Right cardiac atrium (tissue), 5 donors: ENCODE results near the gene METTL6. TPM values are rescaled to one million over a fixed set of nuclear protein-coding genes. Genes with fewer than 3 reads are reported as not detected.
A peak's percentile ranks its signal among the peaks of the same experiment; 100 is the strongest.
"Not testable (repeated sequence)": the region's sequence is repeated elsewhere in the genome, so short reads cannot be mapped to it uniquely, and the experiment has no call there.

ENCODE experiments used
- ATAC-seq, 2 donors: fragments of 200-7000 bp; cut with Tn5 transposase; one replicate each; pipeline versions ENCODE4 v1.8.0 to v1.9.1; 2020; ENCODE audit warnings: moderate library complexity in 2 of 2, mild to moderate bottlenecking in 1 of 2
- DNase-seq, 3 donors: peaks; one replicate each; pipeline ENCODE4 v3.0.0-alpha.2; 2020
- H3K27ac ChIP-seq: one replicate; pipeline ENCODE4 v1.5.1; 2013; ENCODE audit warnings: mild to moderate bottlenecking, low read length, control low read depth, moderate library complexity
- H3K27me3 ChIP-seq: one replicate; pipeline ENCODE4 v1.6.1; 2013; ENCODE audit not compliant: control insufficient read depth, insufficient read depth
- H3K4me1 ChIP-seq: one replicate; pipeline ENCODE4 v1.6.1; 2013; ENCODE audit warnings: low read length; ENCODE audit not compliant: control insufficient read depth, insufficient read depth
- H3K4me3 ChIP-seq: one replicate; pipeline ENCODE4 v1.5.1; 2013; ENCODE audit warnings: low read length, control low read depth
- H3K9me3 ChIP-seq: one replicate; pipeline ENCODE4 v1.6.1; 2013; ENCODE audit warnings: low read length; ENCODE audit not compliant: control insufficient read depth
- WGBS: extraction: QIAGEN DNeasy Blood & Tissue Kit; methylation state at CpG from one replicate; pipeline ENCODE4 v1.1.7; 2013; 5-methylcytosine and 5-hydroxymethylcytosine counted together
- intact Hi-C, 4 donors: fragments of 100-400 bp; cut with DNase I; formaldehyde crosslinking; loops; one replicate each; pipeline versions ENCODE4 v1.11.0 to v1.14.0; 2022 to 2023
- polyA plus RNA-seq: library from polyadenylated mRNA; stranded (reverse); fragments of 200-250 nt; gene quantifications from one replicate; pipeline ENCODE4 v1.2.3, GENCODE V29; 2013
- total RNA-seq, 4 donors: library from RNA; stranded (reverse); fragmentation: NEBNext Ultra II Directional; extraction: Animal tissue kit (Norgen Biotek cat#: 25700); gene quantifications; one replicate each; pipeline ENCODE4 v1.2.1, GENCODE V29; 2021
- donor health status: healthy with polysubstance abuse.
- donor health status: DM: no; HTN: yes; CAD: no.
- donor health status: DM: no; HTN: no; CAD: no.
- donor health status: DM: no; HTN: yes; CAD: no; lungs with severe emphysema.
- donor health status: DM: yes; HTN: yes; CAD: no.

Gene METTL6
- total and polyA plus RNA-seq, 5 donors: 8.3 to 11.8 (median 10.4) TPM

DNA sequence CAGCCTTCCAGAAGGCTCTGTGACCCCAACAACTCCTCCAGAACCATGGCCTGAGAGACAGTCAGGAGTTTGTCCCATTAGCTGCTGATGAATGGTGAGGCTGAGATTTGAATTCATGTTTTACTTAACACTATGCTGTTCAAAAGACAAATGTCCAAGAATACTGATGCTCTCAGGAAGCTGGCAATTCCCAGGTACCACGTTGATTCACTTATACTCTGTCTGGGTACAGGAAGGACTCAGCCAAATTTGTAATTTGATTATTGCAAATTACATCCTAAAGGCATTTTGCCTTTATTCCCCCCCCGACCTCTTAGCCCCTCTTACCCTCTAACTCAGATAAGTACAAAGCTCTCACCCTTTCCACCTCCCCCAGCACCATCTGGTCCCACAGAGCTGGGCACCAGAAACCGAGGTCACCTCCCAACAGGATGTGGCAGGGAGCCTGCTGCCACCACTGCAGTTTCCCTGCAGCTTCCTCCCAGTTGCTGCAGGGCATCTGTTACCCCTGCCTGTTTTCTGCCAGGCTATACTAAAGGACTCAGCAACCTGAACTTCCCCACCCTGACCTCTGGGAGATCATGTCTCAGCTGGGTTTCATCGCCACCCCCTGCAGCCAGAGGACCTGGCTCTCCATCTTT lies 33.7 kb upstream of the METTL6 start:
- H3K4me3 ChIP-seq: no peak overlapping the region
- H3K27me3 ChIP-seq: no peaks in the 10 kb centered on the region
- H3K27ac ChIP-seq: no peak overlapping the region
- ATAC-seq (no peak), DNase-seq (no peak)
- intact Hi-C loops: no loop called here
- no peaks in the 10 kb centered on the region for H3K9me3 ChIP-seq
- 62% methylated on average over 4 of the region's 4 CpGs for WGBS
- H3K4me1 ChIP-seq: no peaks in the 10 kb centered on the region

- ATAC-seq: no peak
- 86% methylated on average over 7 of the region's 7 CpGs for WGBS
- DNase-seq: no peak
These were observed 31.0 kb upstream of the METTL6 start for GRCh38 chr3:15458212-15458780.

DNA sequence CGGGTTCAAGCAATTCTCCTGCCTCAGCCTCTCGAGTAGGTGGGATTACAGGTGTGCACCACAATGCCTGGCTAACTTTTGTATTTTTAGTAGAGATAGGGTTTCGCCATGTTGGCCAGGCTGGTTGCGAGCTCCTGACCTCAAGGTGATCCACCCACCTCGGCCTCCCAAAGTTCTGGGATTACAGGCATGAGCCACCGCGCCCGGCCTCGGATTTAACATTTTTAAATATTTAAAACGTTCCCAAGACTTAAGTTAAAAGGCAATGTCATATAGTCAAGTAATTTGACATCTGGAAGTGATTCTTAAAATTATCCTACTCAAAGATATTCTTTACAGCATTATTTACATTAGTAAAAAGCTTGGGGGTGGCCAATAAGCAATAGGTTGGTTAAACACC lies 29.6 kb upstream of the METTL6 start:
- H3K9me3 ChIP-seq, intact Hi-C loops, DNase-seq, H3K4me1 ChIP-seq, H3K27me3 ChIP-seq, H3K4me3 ChIP-seq, H3K27ac ChIP-seq, ATAC-seq: not testable (repeated sequence)
- WGBS: 93% methylated on average over 10 of the region's 10 CpGs

More at GRCh38 chr3:15458212-15458780, 31.0 kb upstream of the METTL6 start:
- no peak overlapping the region for H3K4me3 ChIP-seq
- H3K27ac ChIP-seq: no peak overlapping the region
- intact Hi-C loops: no loop called here
- no peaks in the 10 kb centered on the region for H3K9me3 ChIP-seq
- no peaks in the 10 kb centered on the region for H3K27me3 ChIP-seq
- no peaks in the 10 kb centered on the region for H3K4me1 ChIP-seq

DNA sequence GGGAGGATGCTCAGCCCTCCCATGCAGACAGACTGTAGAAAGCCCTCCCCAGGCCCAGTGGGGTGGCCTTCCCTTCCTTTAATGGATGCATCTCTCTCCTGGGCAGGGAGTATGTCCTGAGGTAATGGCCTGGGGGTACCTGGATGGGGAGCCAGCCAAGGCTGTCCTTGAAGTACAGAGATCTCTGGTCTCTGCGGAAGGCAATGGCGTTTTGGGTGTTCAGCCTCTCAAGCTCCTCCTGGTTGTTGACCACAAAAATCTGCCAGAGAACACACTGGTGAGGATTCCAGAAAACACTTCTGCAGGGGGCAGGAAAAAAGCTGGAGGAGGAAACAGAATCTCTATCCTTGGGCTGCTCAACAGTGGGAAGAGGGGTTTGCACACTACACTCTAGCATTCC lies 29.0 kb upstream of the METTL6 start:
- DNase-seq (no peak), ATAC-seq (no peak)
- intact Hi-C loops: no loop called here
- 95% methylated on average over 2 of the region's 2 CpGs for WGBS
- Histone ChIP-seq H3K27ac (no peak overlapping the region), H3K4me1 (no peaks in the 10 kb centered on the region), H3K27me3 (no peaks in the 10 kb centered on the region), H3K9me3 (no peaks in the 10 kb centered on the region), H3K4me3 (no peak overlapping the region)

GRCh38 chr3:15455756-15456155 lies 28.4 kb upstream of the METTL6 start:
- no peaks in the 10 kb centered on the region for H3K9me3 ChIP-seq
- H3K4me1 ChIP-seq: no peaks in the 10 kb centered on the region
- no peak for ATAC-seq
- H3K27ac ChIP-seq: no peak overlapping the region
- no peaks in the 10 kb centered on the region for H3K27me3 ChIP-seq
- no peak for DNase-seq
- whole genome bisulfite sequencing: 92% methylated on average over 7 of the region's 7 CpGs
- intact Hi-C loops: no loop called here
- H3K4me3 ChIP-seq: no peak overlapping the region

DNA sequence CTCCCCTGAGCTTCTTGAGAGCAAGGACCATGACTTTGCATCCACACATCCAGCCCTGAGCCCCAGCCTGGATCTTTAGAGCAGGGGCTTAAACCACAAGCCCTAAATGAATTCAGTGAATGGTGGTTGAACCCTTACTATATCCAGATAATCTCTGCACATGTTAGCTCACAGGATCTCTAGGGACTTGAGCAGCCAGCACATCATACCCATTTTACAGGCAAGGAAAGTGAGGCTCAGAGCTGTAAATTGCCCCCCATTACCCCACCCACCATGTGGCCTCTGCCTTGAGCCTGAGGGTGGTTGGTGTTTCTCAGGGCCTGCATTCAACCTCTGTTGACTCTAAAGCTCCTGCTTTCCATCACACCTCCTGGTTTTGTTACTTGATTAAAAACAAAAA lies 27.6 kb upstream of the METTL6 start:
- Histone ChIP-seq H3K27me3 (no peaks in the 10 kb centered on the region), H3K4me1 (no peaks in the 10 kb centered on the region), H3K27ac (no peak overlapping the region), H3K9me3 (no peaks in the 10 kb centered on the region), H3K4me3 (no peak overlapping the region)
- intact Hi-C loops: no loop called here
- no peak for ATAC-seq
- DNase-seq: no peak

DNA sequence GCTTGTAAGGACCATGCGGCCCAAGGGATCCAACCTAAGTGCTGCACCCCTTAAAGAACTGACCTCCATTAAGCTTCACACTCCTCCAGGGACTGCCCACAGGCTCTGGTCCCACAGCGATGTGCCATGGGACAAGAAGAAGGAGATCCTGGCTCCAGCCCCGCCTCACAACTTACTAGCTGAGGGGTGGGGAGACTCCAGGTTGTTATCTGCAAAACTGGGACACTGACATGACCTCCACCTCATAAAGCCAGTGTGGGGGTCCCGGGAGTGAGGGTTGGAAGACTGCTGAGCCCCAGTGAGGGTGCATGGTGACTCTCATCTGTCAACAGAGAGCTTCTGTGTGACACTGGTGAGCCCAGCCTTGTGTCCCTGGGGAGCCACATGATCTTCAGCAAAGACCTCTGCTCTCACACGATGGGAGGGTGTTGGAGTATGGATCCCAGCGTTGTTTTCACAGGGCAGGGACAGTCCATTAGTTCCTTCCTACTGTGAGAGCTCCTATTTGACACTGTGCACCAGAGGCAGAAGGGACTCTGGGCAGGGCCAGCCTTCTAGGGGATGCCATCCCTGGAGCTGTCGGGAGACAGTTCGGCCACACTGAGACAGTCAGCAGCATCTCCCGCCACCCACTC lies 26.8 kb upstream of the METTL6 start:
- no peak overlapping the region for H3K27ac ChIP-seq
- WGBS: 77% methylated on average over 9 of the region's 9 CpGs
- intact Hi-C loops: no loop called here
- H3K4me1 ChIP-seq: no peaks in the 10 kb centered on the region
- no peaks in the 10 kb centered on the region for H3K27me3 ChIP-seq
- DNase-seq: no peak
- no peaks in the 10 kb centered on the region for H3K9me3 ChIP-seq
- H3K4me3 ChIP-seq: no peak overlapping the region
- ATAC-seq: no peak

DNA sequence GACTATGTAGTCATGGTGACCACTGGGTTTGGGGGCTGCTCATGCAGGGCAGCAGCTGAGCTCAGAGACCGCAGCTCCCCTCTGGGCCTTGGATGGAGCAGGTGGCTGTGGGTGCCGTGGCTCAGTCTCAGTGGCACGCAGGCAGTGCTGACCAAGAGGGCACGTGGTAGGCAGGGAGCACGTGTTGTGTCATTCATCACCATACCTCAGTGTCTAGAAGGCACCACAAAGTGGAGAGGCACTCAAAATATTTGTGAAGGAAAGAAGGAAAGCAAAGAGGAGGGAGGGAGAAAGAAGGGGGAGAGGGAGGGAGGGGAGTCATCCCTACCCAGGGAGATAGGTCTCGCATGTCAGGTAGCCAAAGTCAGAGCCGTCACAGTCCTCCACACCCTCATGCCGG lies 26.2 kb upstream of the METTL6 start:
- Histone ChIP-seq H3K27me3 (no peaks in the 10 kb centered on the region), H3K4me1 (no peaks in the 10 kb centered on the region), H3K4me3 (no peak overlapping the region), H3K27ac (no peak overlapping the region), H3K9me3 (no peaks in the 10 kb centered on the region)
- intact Hi-C loops: no loop called here
- no peak for DNase-seq
- ATAC-seq: peak in 1 of 2 donors; percentile 27
- WGBS: 88% methylated on average over 8 of the region's 8 CpGs

DNA sequence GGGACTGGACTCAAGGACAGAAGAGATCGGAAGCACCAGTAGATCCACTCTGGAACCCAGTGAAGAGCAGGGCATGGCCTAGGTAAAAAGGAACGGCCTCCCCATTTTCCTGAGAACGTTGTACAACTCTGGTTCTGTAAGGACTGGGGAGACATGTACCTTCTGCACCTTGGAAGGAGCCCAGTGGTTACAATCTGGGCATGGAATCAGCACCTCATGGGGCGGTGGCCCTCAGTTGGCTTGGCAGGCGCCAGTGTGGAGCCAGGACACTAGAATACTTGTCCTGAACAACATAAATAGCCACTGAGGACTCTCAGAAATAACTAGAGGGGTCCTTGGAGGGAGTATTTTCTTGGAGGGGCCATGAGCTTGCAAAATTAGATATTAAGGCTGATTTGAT lies 25.6 kb upstream of the METTL6 start:
- Histone ChIP-seq H3K4me1 (no peaks in the 10 kb centered on the region), H3K9me3 (no peaks in the 10 kb centered on the region), H3K4me3 (no peak overlapping the region), H3K27me3 (no peaks in the 10 kb centered on the region), H3K27ac (no peak overlapping the region)
- ATAC-seq: no peak
- DNase-seq: no peak
- intact Hi-C loops: no loop called here
- 93% methylated on average over 5 of the region's 5 CpGs for WGBS

- H3K9me3 ChIP-seq: no peaks in the 10 kb centered on the region
- no peak overlapping the region for H3K4me3 ChIP-seq
- DNase-seq: no peak
- no peak for ATAC-seq
- 84% methylated on average over 9 of the region's 9 CpGs for WGBS
- H3K4me1 ChIP-seq: no peaks in the 10 kb centered on the region
- no peak overlapping the region for H3K27ac ChIP-seq
- H3K27me3 ChIP-seq: no peaks in the 10 kb centered on the region
- intact Hi-C loops: no loop called here
These were observed 24.8 kb upstream of the METTL6 start for GRCh38 chr3:15452156-15452555.

GRCh38 chr3:15451216-15452113 lies 24.1 kb upstream of the METTL6 start:
- H3K9me3 ChIP-seq: no peaks in the 10 kb centered on the region
- no peak overlapping the region for H3K4me3 ChIP-seq
- no peak overlapping the region for H3K27ac ChIP-seq
- intact Hi-C loops: no loop called here
- no peaks in the 10 kb centered on the region for H3K4me1 ChIP-seq
- H3K27me3 ChIP-seq: no peaks in the 10 kb centered on the region
- WGBS: 91% methylated on average over 18 of the region's 18 CpGs
- no peak for DNase-seq
- ATAC-seq: no peak
